Right renal pelvis (tissue), 4 donors: ENCODE measurements around the gene USP35. TPM values are rescaled to one million over a fixed set of nuclear protein-coding genes. Genes with fewer than 3 reads are reported as not detected.

Source experiments
- DNase-seq, 4 donors: peaks; one replicate each; pipeline ENCODE4 v3.0.0-alpha.2; 2013; ENCODE audit warnings: low read depth in 4 of 4, low spot score in 3 of 4, missing footprints in 1 of 4
- polyA plus RNA-seq, 4 donors: library from polyadenylated mRNA; unstranded; fragments of 120-200 nt; gene quantifications; one replicate each; pipeline ENCODE4 v1.2.1, GENCODE V29; 2013; ENCODE audit not compliant: insufficient read length in 4 of 4

Gene USP35
- 1 to 10 TPM; 4.6 to 6.7 (median 5.4) TPM for polyA plus RNA-seq

GRCh38 chr11:78188286-78189173 is at the start of gene USP35, which contains the start of gene KCTD21:
USP35 (plus strand) TSS chr11:78188919; CDS start chr11:78196246, 7,327 bp downstream.
KCTD21 (minus strand) TSS chr11:78188626; CDS start chr11:78174554, 14,072 bp downstream.
- peak; percentile 86 to 94 (median 90) for DNase-seq

- DNase-seq, result peak; percentile 90 to 94 (median 91)
Measured at GRCh38 chr11:78139422-78140391, 49.0 kb upstream of the USP35 start, which contains the start of gene ALG8. ALG8 (minus strand) TSS chr11:78139626; CDS start chr11:78139588, 38 bp downstream.

- no peak for DNase-seq
Measured at GRCh38 chr11:78140392-78141077, 48.2 kb upstream of the USP35 start.

GRCh38 chr11:78145511-78146025 is 43.2 kb upstream of the USP35 start:
- DNase-seq, result no peak

GRCh38 chr11:78147807-78148206 is 40.9 kb upstream of the USP35 start:
- no peak for DNase-seq

- no peak for DNase-seq
Measured at GRCh38 chr11:78149646-78150045, 39.1 kb upstream of the USP35 start.

GRCh38 chr11:78150346-78150745 is 38.4 kb upstream of the USP35 start:
- DNase-seq, result no peak

GRCh38 chr11:78150754-78151153 is 38.0 kb upstream of the USP35 start:
- DNase-seq, result no peak

GRCh38 chr11:78151804-78152203 is 36.9 kb upstream of the USP35 start:
- no peak for DNase-seq

- no peak for DNase-seq
Measured at GRCh38 chr11:78156127-78156844, 32.4 kb upstream of the USP35 start.

GRCh38 chr11:78158987-78159652 is 29.6 kb upstream of the USP35 start:
- no peak for DNase-seq

GRCh38 chr11:78160557-78160956 is 28.2 kb upstream of the USP35 start:
- no peak for DNase-seq

- no peak for DNase-seq
Measured at GRCh38 chr11:78161346-78161745, 27.4 kb upstream of the USP35 start.

- DNase-seq, result no peak
Measured at GRCh38 chr11:78161962-78162371, 26.8 kb upstream of the USP35 start.

- no peak for DNase-seq
Measured at GRCh38 chr11:78163828-78164227, 24.9 kb upstream of the USP35 start.

GRCh38 chr11:78164471-78164870 is 24.2 kb upstream of the USP35 start:
- no peak for DNase-seq

GRCh38 chr11:78166855-78167469 is 21.8 kb upstream of the USP35 start:
- no peak for DNase-seq
